ENCODE measurements around the gene UBTF. TPM values are rescaled to one million over a fixed set of nuclear protein-coding genes. Genes with fewer than 3 reads are reported as not detected.

The UBTF gene
- total and polyA plus RNA-seq, 2 donors (not counting 3 experiments of a cell fraction or from before 2014, with no cell fraction given), result 14.7 to 84.7 TPM

DNA sequence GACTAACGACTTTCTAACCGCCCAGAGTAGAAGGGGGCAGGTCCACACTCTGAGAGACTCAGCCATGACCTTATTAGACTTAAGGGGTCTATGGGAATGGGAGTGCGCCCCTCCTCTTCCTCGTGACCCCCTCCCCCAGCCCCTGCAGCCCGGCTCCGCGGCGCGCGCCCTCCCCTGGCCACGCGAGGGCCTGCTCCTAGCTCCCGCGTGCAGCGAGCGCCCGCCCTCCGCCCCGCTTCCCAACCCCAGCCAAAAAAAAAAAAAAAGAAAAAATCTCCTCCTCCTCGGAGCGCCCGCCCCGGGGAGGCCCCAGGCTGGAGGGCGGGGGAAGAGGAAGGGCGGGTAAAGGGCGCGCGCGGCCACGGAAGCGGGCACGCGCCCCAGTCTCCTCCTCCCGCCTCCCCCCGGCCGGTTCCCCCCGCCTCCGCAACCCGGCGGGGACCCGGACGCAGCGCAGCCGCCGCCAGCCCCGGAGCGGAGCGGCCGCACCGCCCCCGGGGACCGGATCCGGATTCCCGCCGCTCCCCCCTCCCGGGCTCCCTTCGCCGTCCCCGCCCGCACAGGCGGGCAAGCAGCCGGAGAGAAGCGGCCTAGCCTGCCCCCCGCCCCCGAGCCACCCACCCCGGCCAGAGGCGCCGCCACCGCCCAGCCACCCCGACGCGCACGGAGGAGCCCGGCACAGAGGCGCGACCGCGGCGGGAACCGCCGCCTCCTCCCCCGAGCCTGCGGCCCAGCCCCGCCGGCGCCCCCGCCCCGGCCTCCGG is 949 bp downstream of the UBTF start:
- Histone ChIP-seq H3K9me1 (replicated peaks; ENCODE audit: control insufficient read depth, extremely low read depth, insufficient read depth, low read length) (no peaks in the 10 kb centered on the region), H3K4me3 (replicated peaks in 1 of 3; ENCODE audit: insufficient read depth in 1 of 3, low read depth in 1 of 3, low read length in 3 of 3) (peak overlapping the region; percentile 9 to 68 (median 52)), H3K27ac (ENCODE audit: insufficient read depth, low read depth, low read length) (peak overlapping the region; percentile 71), H3K9me3 (replicated peaks; ENCODE audit: control insufficient read depth, insufficient read depth, low read length) (no peaks in the 10 kb centered on the region), H3K27me3 (ENCODE audit: control insufficient read depth in 2 of 2, insufficient read depth in 2 of 2, low read length in 2 of 2) (no peaks in the 10 kb centered on the region), H3K4me2 (ENCODE audit: insufficient read depth, low read length) (peak overlapping the region; percentile 78), H3K79me2 (ENCODE audit: control insufficient read depth, insufficient read depth, low read length) (peaks cover 28% of the 10 kb centered on the region), H2AFZ (ENCODE audit: low read depth, low read length) (peak overlapping the region; percentile 9), H4K20me1 (replicated peaks; ENCODE audit: control insufficient read depth, extremely low read depth, insufficient read depth, low read length) (no peaks in the 10 kb centered on the region), H3K4me1 (ENCODE audit: control insufficient read depth, extremely low read depth, insufficient read depth, low read length) (peaks cover 34% of the 10 kb centered on the region), H3K36me3 (ENCODE audit: control insufficient read depth in 2 of 2, extremely low read depth in 1 of 2, insufficient read depth in 2 of 2, low read length in 2 of 2) (peaks cover 19 to 30% of the 10 kb centered on the region in 2 experiments), H3K9ac (replicated peaks; ENCODE audit: extremely low read depth, insufficient read depth, low read length) (peak overlapping the region; percentile 84)
- POLR2A ChIA-PET, result no interaction called here
- intact Hi-C loops (cut with micrococcal nuclease) (loop anchor here (1.0 to 2.0 kb wide), 3 partner anchors 8 to 106 kb away; partner anchors contain the start of gene SLC25A39), dilution Hi-C loops (cut with MboI; ENCODE audit: extremely low pct_ligation_motif_present, low sequenced_read_pairs) (no loop called here)
- CTCF ChIA-PET, result interaction anchor here (0.6 to 7.3 kb wide), 15 partner anchors 8 to 332 kb away, joined by 3 to 68 read pairs (median 4); partner anchors contain the start of genes GRN, SLC25A39 and TMUB2
- TSS peak; percentile 31 for BruUV-seq (replicated peaks)
- FAIRE-seq (peak; percentile 79), DNase-seq (ENCODE audit: low read depth, low spot score) (peak; percentile 88)
- TF ChIP-seq GATA2 (IDR thresholded peaks at IDR 0.05; ENCODE audit: insufficient read depth, insufficient read length, low read depth, low read length) (no peak), JUN (IDR thresholded peaks at IDR 0.05; ENCODE audit: borderline replicate concordance, insufficient read depth, insufficient read length, low read depth) (no peak), MYC (IDR thresholded peaks at IDR 0.05; ENCODE audit: low read depth, low read length) (no peak), POLR2A (IDR thresholded peaks at IDR 0.05; ENCODE audit: low read depth, low read length) (no peak), EZH2 (IDR thresholded peaks at IDR 0.05; ENCODE audit: borderline replicate concordance, low read depth, low read length, severe bottlenecking) (no peak), POLR2AphosphoS5 (IDR thresholded peaks at IDR 0.05; ENCODE audit: insufficient read depth, low read depth, low read length) (peak; percentile 61)
- TF ChIP-seq, protein P1, sequence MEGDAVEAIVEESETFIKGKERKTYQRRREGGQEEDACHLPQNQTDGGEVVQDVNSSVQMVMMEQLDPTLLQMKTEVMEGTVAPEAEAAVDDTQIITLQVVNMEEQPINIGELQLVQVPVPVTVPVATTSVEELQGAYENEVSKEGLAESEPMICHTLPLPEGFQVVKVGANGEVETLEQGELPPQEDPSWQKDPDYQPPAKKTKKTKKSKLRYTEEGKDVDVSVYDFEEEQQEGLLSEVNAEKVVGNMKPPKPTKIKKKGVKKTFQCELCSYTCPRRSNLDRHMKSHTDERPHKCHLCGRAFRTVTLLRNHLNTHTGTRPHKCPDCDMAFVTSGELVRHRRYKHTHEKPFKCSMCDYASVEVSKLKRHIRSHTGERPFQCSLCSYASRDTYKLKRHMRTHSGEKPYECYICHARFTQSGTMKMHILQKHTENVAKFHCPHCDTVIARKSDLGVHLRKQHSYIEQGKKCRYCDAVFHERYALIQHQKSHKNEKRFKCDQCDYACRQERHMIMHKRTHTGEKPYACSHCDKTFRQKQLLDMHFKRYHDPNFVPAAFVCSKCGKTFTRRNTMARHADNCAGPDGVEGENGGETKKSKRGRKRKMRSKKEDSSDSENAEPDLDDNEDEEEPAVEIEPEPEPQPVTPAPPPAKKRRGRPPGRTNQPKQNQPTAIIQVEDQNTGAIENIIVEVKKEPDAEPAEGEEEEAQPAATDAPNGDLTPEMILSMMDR (IDR thresholded peaks at IDR 0.05; ENCODE audit: extremely low read depth in 1 of 2, insufficient read depth in 1 of 2, low read depth in 1 of 2, low read length in 2 of 2), result peak; percentile 53 to 72
- TF ChIP-seq, protein P2, sequence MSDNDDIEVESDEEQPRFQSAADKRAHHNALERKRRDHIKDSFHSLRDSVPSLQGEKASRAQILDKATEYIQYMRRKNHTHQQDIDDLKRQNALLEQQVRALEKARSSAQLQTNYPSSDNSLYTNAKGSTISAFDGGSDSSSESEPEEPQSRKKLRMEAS (IDR thresholded peaks at IDR 0.05; ENCODE audit: insufficient read depth, insufficient read length), result no peak
